Epithelial cell of proximal tubule (primary cell): ENCODE results near the gene NAA35. TPM values are rescaled to one million over a fixed set of nuclear protein-coding genes. Genes with fewer than 3 reads are reported as not detected.

ENCODE experiments used
- DNase-seq: peaks from one replicate; pipeline ENCODE4 v3.0.0-alpha.2; 2011; ENCODE audit warnings: low read depth
- H3K4me3 ChIP-seq: 2 replicates; pipeline ENCODE4 v1.5.1; 2011; ENCODE audit warnings: low read depth, mild to moderate bottlenecking, low read length
- total RNA-seq: library from RNA; depleted of rRNA; stranded (reverse); fragments of >200 nt; gene quantifications from 2 replicates; pipeline ENCODE4 v1.2.3, GENCODE V29; 2015
- TF ChIP-seq, protein P1 (sequence below): conservative IDR thresholded peaks from 2 replicates; pipeline ENCODE4 v1.5.1; 2012; ENCODE audit warnings: low read depth, mild to moderate bottlenecking, low read length

NAA35 gene
- total RNA-seq, 1 donor from 2014 or later = 22.8 TPM

GRCh38 chr9:86022687-86023266 lies 81.8 kb downstream of the NAA35 start:
- no peak overlapping the region for H3K4me3 ChIP-seq
- TF ChIP-seq, protein P1, sequence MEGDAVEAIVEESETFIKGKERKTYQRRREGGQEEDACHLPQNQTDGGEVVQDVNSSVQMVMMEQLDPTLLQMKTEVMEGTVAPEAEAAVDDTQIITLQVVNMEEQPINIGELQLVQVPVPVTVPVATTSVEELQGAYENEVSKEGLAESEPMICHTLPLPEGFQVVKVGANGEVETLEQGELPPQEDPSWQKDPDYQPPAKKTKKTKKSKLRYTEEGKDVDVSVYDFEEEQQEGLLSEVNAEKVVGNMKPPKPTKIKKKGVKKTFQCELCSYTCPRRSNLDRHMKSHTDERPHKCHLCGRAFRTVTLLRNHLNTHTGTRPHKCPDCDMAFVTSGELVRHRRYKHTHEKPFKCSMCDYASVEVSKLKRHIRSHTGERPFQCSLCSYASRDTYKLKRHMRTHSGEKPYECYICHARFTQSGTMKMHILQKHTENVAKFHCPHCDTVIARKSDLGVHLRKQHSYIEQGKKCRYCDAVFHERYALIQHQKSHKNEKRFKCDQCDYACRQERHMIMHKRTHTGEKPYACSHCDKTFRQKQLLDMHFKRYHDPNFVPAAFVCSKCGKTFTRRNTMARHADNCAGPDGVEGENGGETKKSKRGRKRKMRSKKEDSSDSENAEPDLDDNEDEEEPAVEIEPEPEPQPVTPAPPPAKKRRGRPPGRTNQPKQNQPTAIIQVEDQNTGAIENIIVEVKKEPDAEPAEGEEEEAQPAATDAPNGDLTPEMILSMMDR = no peak
- no peak for DNase-seq

DNA sequence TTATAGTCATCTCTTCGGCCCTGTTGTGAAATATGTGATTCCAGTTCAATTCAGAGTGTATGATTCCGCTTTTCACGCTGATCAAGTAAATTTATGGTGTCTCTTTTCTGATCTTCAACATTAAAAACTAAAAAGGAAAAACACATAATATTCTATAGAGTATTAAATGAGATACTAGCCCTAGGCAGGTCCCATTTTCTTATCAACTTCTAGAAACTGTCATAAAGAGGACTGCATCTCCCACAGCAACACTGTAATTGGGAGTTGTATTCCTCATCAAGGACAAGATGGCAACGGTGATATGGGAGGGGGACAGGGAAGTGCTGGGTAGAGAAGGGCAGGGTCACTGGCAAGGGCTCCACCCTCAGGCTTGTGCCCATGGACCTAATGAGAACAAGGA lies 86.8 kb downstream of the NAA35 start:
- DNase-seq = no peak
- TF ChIP-seq, protein P1 = no peak
- H3K4me3 ChIP-seq = no peak overlapping the region

DNA sequence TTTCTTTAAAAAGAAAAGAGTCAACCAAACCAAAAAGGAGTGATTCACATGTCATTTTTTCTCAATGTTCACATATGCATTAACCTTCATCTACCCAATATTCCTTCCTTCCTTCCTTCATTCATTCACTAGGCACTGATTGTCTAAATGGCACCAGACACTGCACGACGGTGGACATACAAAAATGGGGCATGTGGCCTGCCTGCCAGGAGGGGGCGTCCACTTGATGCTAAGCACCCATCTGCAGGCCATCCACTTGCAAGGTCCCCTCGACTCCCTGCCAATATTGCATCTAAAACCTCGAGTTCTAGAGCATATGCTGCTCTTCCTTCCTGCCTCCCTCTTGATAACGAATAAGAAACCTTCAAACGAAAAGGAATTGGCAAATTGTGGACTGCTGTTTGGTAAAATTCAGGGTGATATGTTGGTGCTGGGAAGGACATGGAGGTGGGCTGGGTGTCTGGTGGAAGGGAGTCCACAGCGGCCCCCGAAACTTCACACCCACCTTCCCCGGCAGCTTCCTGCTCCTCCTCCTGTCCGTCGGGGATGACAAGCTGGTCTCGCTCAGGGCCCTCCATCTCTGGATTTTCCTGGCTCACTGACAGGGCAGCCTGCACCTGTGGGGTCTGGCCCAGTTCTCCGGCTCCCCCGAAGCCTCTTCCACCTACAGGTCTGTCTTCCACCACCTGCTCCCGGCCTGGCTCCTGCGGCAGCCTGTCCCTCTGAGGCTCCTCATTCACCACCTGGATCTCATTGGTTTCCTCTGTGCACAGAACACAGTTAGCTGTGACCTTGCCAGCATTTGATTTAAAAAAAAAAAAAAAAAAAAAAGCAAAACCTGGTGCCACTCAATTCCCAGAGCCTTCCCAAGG lies 94.2 kb downstream of the NAA35 start:
- no peak overlapping the region for H3K4me3 ChIP-seq

DNA sequence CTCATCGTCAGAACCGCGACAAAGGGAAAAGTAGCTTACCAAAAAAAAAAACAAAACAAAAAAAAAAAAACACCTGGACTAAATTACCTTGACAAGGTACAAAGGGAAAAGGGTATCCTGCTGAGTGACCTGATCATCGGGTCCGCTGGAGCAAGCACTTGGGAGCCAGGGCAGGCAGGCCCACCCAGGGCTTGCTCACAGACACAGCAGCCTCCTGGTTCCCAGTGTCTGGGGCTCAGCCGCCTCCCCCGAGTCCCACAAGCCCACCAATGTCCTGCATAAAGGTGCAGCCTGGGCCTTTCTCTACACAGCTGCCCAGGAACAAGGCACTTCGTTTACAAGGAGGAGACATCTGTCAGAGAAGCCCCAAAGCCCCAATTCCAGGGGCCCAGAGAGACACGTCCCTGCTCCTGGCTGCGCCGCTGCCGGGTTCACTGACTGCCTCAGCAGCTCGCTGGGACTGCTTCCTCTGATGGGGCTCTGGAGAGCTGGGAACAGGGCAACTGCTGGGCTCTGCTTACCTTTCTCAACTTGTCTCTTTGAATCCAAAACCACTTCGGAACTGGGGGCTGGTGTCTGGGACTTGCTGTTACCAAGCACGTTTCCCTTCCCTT lies 95.0 kb downstream of the NAA35 start:
- no peak overlapping the region for H3K4me3 ChIP-seq
- TF ChIP-seq, protein P1 = no peak
- no peak for DNase-seq

More for the DNA sequence above, 94.2 kb downstream of the NAA35 start:
- TF ChIP-seq, protein P1 = peak; percentile 77
- no peak for DNase-seq

DNA sequence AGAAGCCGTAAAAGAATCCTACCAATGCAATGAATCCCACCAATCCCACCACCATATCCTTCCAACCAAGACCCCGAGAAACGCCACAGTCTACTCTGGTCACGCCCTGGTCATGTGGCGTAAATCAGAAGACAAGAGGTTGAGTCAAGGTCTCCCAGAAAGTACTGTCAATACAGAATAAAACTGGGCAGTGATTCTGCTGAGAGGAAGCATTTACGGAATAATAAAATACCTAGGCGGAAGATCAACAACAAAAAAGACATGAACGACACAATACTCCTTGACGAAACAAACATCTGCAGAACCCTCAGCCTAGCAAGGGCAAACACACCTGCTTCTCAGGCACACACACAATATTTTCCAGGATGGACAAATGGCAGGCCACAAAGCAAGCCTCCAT lies 95.6 kb downstream of the NAA35 start:
- no peak for DNase-seq
- TF ChIP-seq, protein P1 = no peak
- H3K4me3 ChIP-seq = no peak overlapping the region

DNA sequence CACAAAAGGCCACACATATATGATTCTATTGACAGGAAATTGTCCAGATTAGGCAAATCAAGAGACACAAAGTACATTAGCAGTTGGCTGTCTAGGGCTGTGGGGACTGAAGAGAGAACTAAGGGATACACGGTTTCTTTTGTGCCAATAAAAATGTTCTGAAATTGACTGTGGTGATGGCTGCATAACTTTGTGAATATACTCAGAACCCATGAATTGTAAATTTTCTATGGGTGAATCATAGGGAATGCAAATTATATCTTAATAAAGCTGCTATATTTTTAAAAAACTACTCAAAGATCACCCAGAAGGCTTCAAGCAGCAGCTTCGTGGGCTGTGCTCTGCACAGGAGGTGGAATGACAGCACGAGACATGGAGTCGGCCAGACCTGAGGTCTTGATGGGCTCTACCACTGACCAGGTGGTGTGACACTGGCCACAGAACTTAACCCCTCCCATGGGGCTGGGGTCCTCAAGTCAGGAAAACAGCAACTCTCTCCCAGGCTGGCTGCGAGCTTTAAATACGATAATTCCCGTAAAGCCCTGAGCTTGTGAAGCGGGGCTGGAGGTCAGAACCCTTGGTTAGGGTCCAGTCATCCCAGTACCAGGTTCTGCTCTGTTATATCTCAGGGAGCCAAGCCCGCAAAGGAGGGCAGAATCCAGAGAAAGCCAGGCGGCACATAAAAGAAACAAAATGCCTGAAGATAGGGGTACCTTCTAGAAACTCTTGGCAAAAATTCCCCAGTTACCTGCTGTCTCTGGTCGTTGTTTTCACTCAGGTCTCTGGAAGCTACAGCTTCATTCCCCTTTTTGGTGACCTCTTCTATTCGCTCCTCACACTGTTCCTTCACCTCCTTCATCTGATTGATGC lies 99.3 kb downstream of the NAA35 start:
- DNase-seq = no peak
- TF ChIP-seq, protein P1 = no peak
- no peak overlapping the region for H3K4me3 ChIP-seq
